Activated CD8-positive, alpha-beta memory T cell treated with anti-CD3 and anti-CD28 coated beads for 24 hours (primary cell): ENCODE results near the gene PPP1R12A.

Experiments used
- DNase-seq: peaks from one replicate; pipeline ENCODE4 v3.0.0-alpha.2; 2020

PPP1R12A gene

DNA sequence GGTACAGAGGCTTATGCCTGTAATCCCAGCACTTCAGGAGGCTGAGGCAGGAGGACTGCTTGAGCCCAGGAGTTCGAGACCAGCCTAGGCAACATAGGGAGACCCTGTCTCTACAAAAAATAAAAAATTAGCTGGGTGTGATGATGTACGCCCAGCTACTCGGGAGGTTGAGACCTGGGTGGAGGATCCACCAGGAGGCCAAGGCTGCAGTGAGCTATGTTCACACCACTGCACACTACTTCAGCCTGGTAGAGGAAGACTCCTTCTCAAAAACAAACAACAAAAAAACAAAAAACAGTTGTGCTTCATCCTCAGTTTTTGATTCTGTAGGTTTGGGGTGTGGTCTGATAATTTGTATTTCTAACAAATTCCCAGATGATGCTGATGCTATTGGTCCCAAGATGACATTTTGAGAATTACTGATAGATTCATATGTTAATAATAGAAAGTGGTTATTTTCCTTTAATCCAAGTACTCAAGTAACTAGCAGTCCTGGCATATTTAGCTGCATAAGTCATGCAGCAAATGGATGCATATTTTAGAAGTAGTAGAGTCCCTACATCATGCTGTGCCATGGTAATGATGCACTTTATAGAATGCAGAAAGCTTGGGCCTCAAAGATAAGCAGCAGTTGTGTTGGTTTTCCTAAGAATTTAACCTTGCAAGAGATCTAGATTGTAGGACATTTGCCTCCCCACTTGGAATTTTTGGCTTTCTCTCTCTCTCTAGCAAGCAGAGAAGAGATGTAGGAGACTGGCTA is 168.0 kb downstream of the PPP1R12A start:
- no peak for DNase-seq

DNA sequence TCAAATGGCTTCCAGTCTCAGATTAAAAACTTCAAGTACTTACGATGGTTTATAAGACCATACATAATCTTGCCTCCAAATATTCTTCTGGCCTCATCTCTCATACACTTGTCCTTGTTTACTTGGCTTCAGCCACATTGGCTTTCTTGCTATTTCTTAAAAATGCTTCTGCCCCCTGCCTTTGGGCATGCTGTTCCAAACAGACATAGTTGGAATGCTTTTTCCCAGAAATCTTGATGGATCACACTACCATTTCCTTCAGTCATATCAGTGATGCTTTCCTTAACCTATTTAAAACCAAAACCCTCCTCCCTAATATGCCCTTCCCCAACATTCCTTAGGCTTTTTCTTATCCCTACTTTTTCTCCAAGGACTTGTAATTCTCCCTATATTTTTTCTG is 169.7 kb downstream of the PPP1R12A start:
- no peak for DNase-seq

DNA sequence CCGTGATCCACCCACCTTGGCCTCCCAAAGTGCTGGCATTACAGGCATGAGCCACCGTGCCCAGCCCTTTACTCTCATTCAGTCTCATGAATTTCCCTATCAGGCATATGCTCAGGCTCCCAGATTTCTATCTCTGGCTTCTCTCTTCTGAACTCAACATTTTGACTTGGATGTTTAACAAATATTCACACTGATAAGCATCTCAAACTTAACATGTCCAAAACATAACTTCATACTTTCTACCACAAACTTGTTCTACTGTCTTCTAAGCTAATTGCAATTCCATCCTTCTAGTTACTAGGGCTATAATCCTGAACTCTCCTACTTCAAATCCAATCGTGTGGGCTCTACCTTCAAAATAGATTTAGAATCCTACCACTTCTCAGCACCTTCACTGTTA is 170.3 kb downstream of the PPP1R12A start:
- no peak for DNase-seq

GRCh38 chr12:79763766-79764452 is 171.0 kb downstream of the PPP1R12A start:
- DNase-seq: no peak

DNA sequence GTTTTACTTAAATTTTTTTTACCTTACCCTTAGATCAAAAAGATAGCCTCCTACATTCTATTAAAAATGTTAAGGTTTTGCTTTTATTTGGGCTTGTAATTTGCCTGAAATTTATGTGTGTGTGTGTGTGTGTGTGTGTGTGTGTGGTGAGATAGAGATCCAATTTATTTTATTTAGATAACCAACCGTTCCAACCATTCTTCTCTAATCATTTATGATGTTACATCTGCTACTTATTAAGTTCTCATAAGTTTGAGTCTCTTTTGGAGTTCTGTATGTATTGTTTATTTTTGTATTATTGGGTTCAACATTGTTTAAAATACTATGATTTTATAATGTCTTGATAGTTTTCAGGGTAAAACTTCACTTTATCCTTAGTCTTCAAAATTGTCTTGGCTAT is 173.6 kb downstream of the PPP1R12A start:
- no peak for DNase-seq

DNA sequence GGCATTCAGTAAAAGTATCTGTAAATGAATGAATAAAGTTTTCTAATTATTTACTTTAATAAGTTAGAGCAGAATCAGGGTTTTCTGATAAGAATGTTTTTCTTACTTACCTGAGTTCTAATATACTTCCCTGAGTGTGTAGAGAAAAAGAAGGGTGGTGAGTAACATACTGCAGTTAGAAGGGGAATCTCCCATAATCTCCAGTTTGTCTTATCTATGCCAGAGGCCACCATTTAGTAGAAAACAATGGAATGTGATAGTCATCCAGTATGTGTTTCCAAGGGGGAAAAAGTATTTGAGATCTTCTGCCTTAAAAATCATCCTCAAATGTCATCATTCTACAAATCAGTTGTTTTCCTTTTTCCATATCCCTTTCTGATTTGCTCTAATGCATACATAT is 187.6 kb downstream of the PPP1R12A start:
- no peak for DNase-seq

GRCh38 chr12:79737875-79738718 is 196.8 kb downstream of the PPP1R12A start:
- DNase-seq: no peak

DNA sequence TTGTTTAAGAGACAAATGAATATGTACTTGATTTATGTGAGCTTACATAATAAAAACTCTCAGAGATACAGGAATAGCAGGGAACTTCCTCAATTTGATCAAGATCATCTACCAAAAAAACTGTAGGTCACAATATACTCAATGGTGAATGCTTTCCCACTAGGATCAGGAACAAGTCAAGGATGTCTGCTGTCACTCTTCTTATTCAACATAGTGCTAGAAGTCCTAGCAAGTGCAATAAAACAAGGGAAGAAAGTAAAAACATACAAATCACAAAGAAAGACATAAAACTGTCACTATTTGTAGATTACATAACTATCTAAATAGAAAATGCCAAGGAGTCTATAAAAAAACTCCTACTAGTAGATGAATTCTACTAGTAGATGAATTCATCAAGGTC is 202.3 kb downstream of the PPP1R12A start:
- no peak for DNase-seq

- no peak for DNase-seq
These were observed 208.9 kb downstream of the PPP1R12A start for GRCh38 chr12:79725987-79726386.
